Central memory CD4-positive, alpha-beta T cell (primary cell): ENCODE data around the gene JADE1.

ENCODE experiments used
- DNase-seq: peaks from one replicate; pipeline ENCODE4 v3.0.0; 2022

JADE1 gene

GRCh38 chr4:128846063-128846462 is 36.6 kb downstream of the JADE1 start:
- DNase-seq, result no peak

- DNase-seq, result no peak
These were observed 37.7 kb downstream of the JADE1 start for GRCh38 chr4:128847082-128847724.

DNA sequence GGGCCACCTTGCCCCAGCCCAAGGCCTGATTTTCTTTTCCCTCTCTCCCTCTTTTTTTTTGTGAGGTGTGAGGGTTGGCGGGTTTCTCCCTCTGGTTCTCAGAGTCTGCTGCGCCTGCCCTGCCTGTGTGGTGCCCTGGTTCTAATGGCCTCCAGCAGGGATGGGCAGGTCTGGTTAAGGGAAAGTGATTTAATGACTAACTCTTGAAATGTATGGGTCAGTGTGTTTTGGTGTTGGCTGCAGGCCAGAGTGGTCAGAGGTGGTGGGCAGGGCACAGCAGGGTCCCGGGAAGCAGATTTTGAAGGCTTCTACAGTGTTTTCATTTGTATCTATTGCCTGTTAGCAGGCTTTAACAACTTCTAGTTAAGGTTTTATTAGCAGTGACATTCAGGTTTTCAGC is 39.0 kb downstream of the JADE1 start:
- no peak for DNase-seq

- no peak for DNase-seq
These were observed 40.8 kb downstream of the JADE1 start for GRCh38 chr4:128850252-128850651.

GRCh38 chr4:128853741-128854140 is 44.2 kb downstream of the JADE1 start:
- no peak for DNase-seq

- peak; percentile 23 for DNase-seq
These were observed 44.9 kb downstream of the JADE1 start for GRCh38 chr4:128854433-128854832.

GRCh38 chr4:128855621-128856020 is 46.1 kb downstream of the JADE1 start:
- no peak for DNase-seq

- DNase-seq, result no peak
These were observed 46.7 kb downstream of the JADE1 start for GRCh38 chr4:128856246-128856645.

GRCh38 chr4:128858879-128859671 is 49.6 kb downstream of the JADE1 start:
- no peak for DNase-seq

DNA sequence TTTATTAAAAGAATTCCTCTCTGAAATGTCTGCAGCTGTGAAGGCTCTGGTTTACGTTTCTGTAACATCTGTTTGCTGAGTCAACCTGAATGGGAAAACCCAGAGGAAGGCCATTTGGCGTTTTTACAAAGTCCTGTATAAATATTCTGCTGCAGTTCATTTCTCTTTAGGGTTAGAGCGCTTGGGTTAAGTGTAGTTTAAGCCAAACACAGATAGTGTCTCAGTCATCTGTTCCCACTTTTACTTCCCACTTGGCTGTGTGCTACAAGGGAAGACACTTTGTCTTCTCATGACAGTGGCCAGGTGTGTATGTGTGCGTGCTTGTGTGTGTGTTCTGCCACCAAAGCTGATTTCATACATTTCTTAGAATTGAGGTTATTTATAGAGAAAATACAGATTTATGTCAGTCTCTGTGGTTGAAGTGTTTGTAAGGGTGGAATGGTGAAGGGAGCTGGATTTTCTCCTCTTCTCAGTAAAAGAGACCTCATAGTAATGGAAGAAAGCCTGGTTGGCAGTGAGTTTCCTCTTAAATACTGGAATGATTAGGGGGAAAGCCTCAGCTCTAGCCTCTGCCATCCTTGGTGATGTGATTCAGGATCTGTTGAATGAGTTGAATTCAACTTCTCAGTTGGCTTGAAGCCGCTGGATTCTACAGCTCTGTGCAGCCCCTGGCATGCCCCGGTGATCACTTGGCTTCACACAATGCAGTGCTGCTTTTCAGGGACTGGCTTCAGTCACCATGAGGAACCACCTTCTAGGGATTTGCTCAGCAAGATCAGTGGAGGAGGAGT is 50.6 kb downstream of the JADE1 start:
- DNase-seq, result no peak

DNA sequence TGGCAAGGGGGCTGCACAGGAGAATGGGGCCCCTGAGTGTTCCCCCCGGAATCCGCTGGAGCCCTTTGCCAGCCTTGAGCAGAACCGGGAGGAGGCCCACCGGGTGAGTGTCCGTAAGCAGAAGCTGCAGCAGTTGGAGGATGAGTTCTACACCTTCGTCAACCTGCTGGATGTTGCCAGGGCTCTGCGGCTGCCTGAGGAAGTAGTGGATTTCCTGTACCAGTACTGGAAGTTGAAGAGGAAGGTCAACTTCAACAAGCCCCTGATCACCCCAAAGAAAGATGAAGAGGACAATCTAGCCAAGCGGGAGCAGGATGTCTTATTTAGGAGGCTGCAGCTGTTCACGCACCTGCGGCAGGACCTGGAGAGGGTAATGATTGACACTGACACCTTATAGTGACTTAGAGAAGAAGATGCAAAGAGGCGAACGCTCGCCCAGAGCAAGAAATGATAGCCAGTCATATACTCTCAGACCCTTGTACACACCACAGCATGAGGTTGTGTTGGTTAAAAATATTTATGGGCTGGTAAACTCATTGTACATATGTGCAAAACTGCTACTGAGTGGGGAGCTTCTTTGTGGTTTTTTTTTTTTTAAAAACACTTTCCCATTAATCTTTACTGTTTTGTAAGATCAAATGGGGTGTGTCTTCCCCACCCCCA is 52.5 kb downstream of the JADE1 start:
- DNase-seq, result peak; percentile 6

- peak; percentile 31 for DNase-seq
These were observed 53.3 kb downstream of the JADE1 start for GRCh38 chr4:128862608-128863311.

DNA sequence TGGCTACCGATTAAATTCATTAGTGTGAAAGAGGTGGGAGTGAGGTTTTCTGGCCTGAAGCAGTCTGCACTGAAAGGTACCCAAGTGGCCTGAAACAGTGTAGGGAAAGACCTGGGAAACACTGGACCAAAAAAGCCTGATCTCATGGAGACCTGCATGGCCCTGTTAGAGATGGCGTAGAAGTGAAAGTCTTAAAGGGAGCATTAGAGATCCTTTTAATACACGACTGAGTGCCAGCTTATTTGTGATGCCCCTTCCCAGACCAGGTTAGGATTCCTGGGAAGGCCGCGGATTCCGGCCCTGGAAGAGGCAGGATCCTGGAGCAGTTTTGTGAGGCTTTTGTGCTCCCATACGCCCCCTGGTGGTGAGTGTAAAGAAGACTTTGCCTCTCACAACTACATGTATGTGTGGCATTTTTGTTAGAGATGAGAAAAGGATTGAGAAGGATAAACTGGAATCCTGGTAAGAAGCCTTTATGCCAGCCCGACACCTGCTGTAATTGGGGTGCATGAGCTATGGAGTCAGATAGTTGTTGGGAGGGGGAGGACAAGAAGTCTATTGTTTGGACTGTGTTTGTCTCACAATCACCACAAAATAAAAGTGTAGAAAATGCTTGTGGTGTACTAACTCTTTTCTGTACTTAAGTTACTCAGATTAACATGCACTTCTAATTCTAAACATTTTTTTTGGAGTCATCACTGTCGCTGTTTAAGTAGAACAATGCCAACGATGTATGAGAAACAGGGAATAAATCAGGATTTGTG is 54.0 kb downstream of the JADE1 start:
- DNase-seq, result peak; percentile 58

DNA sequence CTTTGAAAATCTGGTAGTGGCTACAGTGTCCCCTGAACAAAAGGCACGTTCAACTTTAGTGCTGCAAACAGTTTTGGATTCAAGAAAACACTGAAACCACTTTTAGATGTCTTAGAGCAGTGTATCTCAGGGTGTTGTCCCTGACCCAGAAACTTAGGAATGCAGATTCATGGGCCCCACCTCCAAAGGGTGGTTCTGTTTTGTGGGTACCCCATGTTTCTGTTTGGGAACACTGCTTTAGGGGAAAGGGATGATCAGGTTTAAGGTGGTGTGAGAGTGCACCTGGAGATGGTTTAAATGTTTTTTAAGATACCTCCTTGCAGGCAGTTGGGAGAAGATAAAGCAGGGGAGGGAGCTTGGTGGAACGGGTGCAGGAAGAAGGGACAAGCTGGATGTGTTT is 55.6 kb downstream of the JADE1 start:
- DNase-seq, result no peak

- DNase-seq, result no peak
These were observed 56.8 kb downstream of the JADE1 start for GRCh38 chr4:128866269-128866668.

DNA sequence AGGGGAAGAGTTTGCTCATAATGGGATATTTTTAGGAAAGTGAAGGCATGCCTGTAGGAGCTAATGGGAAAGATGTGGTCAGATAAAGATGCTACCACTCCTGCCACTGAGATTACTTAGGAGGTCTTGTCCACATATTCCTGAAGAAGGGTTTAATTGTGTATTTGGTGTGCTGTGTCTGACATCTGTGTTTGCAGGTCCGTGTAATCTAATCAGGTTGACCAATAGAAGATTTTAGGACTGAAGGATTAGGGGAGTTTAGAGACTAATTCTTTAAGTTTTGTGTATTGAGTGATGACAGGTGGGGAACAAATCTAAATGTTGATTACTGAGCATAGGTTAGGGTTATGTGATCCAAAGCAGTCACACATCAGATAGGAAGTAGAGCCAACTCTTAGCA is 57.2 kb downstream of the JADE1 start:
- no peak for DNase-seq

- DNase-seq, result no peak
These were observed 59.3 kb downstream of the JADE1 start for GRCh38 chr4:128868758-128869157.

GRCh38 chr4:128869776-128870509 is 60.4 kb downstream of the JADE1 start:
- no peak for DNase-seq

GRCh38 chr4:128871948-128872347 is 62.4 kb downstream of the JADE1 start:
- no peak for DNase-seq

DNA sequence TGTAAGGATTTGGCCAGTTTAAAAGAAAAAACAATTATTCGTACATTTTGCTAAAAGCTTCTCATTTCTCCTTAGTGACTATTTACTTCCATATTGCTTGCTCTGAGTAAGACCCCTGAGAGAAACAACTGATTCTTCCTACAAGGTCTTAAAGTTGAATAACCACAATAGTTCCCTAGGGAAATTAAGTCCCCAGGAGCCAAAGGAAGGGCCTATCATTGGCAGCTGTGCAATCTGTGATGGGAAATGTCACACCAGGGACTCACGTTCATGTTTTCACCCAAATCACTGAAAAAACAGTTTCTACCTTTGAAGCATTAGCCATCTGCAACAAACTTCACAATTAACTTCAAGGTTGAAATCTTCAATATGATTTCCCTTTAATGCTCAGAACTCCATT is 66.7 kb downstream of the JADE1 start:
- DNase-seq, result no peak

DNA sequence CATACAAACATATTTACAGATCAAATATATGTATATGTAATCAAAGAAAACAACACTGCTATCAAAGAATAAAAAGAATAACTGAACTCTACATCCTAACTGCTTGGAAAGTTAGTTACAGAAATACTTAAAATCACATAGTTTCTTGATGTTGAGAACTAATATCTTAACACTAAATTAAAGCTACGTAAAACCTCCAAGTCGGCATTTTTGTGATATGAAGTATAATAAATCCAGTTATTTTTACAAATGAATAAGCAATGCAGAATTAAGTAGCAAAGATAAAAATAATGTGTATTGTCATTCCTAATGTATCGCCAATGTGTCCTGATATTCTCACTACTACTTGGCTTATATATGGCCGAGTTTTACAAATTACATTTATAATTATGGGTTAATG is 68.4 kb downstream of the JADE1 start:
- no peak for DNase-seq
